Neural progenitor cell (in vitro differentiated cells): ENCODE results near the gene METRN.

Experiments used
- EZH2 ChIP-seq: fragments of 200-600 bp; sonication (generic); IDR thresholded peaks from 2 replicates; pipeline ENCODE4 v1.6.1; 2017; ENCODE audit warnings: antibody characterized with exemption, mild to moderate bottlenecking, moderate library complexity
- EZH2phosphoT487 ChIP-seq: fragments of 200-600 bp; sonication (generic); IDR thresholded peaks from 2 replicates; pipeline ENCODE4 v1.6.1; 2017; ENCODE audit warnings: antibody characterized with exemption
- TF ChIP-seq, protein P1 (sequence below): fragments of 200-600 bp; sonication (generic); IDR thresholded peaks from 2 replicates; pipeline ENCODE4 v1.5.1; 2017; ENCODE audit warnings: antibody characterized with exemption, mild to moderate bottlenecking

- TF ChIP-seq, protein P1, sequence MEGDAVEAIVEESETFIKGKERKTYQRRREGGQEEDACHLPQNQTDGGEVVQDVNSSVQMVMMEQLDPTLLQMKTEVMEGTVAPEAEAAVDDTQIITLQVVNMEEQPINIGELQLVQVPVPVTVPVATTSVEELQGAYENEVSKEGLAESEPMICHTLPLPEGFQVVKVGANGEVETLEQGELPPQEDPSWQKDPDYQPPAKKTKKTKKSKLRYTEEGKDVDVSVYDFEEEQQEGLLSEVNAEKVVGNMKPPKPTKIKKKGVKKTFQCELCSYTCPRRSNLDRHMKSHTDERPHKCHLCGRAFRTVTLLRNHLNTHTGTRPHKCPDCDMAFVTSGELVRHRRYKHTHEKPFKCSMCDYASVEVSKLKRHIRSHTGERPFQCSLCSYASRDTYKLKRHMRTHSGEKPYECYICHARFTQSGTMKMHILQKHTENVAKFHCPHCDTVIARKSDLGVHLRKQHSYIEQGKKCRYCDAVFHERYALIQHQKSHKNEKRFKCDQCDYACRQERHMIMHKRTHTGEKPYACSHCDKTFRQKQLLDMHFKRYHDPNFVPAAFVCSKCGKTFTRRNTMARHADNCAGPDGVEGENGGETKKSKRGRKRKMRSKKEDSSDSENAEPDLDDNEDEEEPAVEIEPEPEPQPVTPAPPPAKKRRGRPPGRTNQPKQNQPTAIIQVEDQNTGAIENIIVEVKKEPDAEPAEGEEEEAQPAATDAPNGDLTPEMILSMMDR, result no peak
- TF ChIP-seq EZH2, result no peak
- no peak for TF ChIP-seq EZH2phosphoT487
Observed at GRCh38 chr16:760065-760464, 45.1 kb downstream of the METRN start.
